T-cell (primary cell): ENCODE data around the gene CRTAC1. TPM values are rescaled to one million over a fixed set of nuclear protein-coding genes. Genes with fewer than 3 reads are reported as not detected.

Experiments
- ATAC-seq, 4 experiments: fragments of 200-7000 bp in 3 of 4; fragments of 150-1000 bp in 1 of 4; cut with Tn5 transposase; replicated peaks in 1 of 4; 1 replicate in 3 of 4; 2 replicates in 1 of 4; pipeline ENCODE4 v1.10.0; 2021; ENCODE audit warnings: moderate library complexity in 3 of 4, mild to moderate bottlenecking in 2 of 4, moderate number of reproducible peaks in 1 of 4
- CTCF ChIA-PET, 2 donors: fragments of 300-600 bp; sonication (Branson Sonifier 250); formaldehyde crosslinking; loops; one replicate each; lab custom pipeline; 2022; ENCODE audit warnings: antibody characterized with exemption in 2 of 2; lab: Charles Lee
- POLR2A ChIA-PET, 2 donors: fragments of 300-600 bp; sonication (Branson Sonifier 250); formaldehyde crosslinking; loops; one replicate each; lab custom pipeline; 2022; ENCODE audit warnings: antibody characterized with exemption in 2 of 2; lab: Charles Lee
- DNase-seq, 35 experiments: peaks; one replicate each; pipeline versions ENCODE4 v3.0.0 to v3.0.0-alpha.2; 2013 to 2023
- H3K27ac ChIP-seq: one replicate; pipeline ENCODE4 v1.5.1; 2013; ENCODE audit warnings: low read length
- H3K27me3 ChIP-seq, 2 experiments: replicated peaks in 1 of 2; 1 replicate in 1 of 2; 2 replicates in 1 of 2; pipeline versions ENCODE4 v1.6.1 to v1.7.0; 2013; ENCODE audit warnings: low read length in 1 of 2, mixed read lengths in 1 of 2; ENCODE audit not compliant: control insufficient read depth in 2 of 2, insufficient read depth in 2 of 2; ENCODE audit errors: extremely low read depth in 1 of 2
- H3K36me3 ChIP-seq, 2 donors: 1 replicate in 1 of 2; 2 replicates in 1 of 2; pipeline versions ENCODE4 v1.6.1 to v1.7.0; 2013; ENCODE audit warnings: low read length in 1 of 2; ENCODE audit not compliant: control insufficient read depth in 2 of 2, insufficient read depth in 1 of 2; ENCODE audit errors: extremely low read depth in 1 of 2
- H3K4me1 ChIP-seq, 2 experiments: 1 replicate in 1 of 2; 2 replicates in 1 of 2; pipeline versions ENCODE4 v1.6.1 to v1.7.0; 2013; ENCODE audit warnings: low read length in 2 of 2, mixed read lengths in 1 of 2; ENCODE audit not compliant: insufficient read depth in 2 of 2, control insufficient read depth in 1 of 2; ENCODE audit errors: extremely low read depth in 1 of 2
- H3K4me3 ChIP-seq, 2 donors: 1 replicate in 1 of 2; 2 replicates in 1 of 2; pipeline versions ENCODE4 v1.5.1 to v1.7.0; 2013; ENCODE audit warnings: mild to moderate bottlenecking in 2 of 2, low read length in 1 of 2, moderate library complexity in 1 of 2; ENCODE audit not compliant: control insufficient read depth in 1 of 2; ENCODE audit errors: extremely low read depth in 1 of 2
- H3K9me3 ChIP-seq: 2 replicates; pipeline ENCODE4 v1.7.0; 2013
- H3K27ac Mint-ChIP-seq, 2 donors: one replicate each; pipeline ENCODE4 v1.8.0; 2020 to 2021; ENCODE audit warnings: mild to moderate bottlenecking in 2 of 2, mixed read lengths in 2 of 2
- H3K27me3 Mint-ChIP-seq, 2 donors: one replicate each; pipeline ENCODE4 v1.8.0; 2021 to 2022; ENCODE audit warnings: mixed read lengths in 2 of 2
- H3K36me3 Mint-ChIP-seq: one replicate; pipeline ENCODE4 v1.8.0; 2021; ENCODE audit warnings: mixed read lengths
- H3K4me1 Mint-ChIP-seq, 3 donors: one replicate each; pipeline ENCODE4 v1.8.0; 2020 to 2022; ENCODE audit warnings: mixed read lengths in 3 of 3, mild to moderate bottlenecking in 1 of 3
- H3K4me3 Mint-ChIP-seq, 3 donors: one replicate each; pipeline ENCODE4 v1.8.0; 2020 to 2022; ENCODE audit warnings: mild to moderate bottlenecking in 3 of 3, mixed read lengths in 3 of 3, moderate library complexity in 3 of 3
- H3K9me3 Mint-ChIP-seq, 3 donors: one replicate each; pipeline ENCODE4 v1.8.0; 2020 to 2022; ENCODE audit warnings: mixed read lengths in 3 of 3
- WGBS: methylation state at CpG from one replicate; pipeline ENCODE4 v1.1.5; 2013; ENCODE audit warnings: missing lambda C conversion rate; ENCODE audit not compliant: insufficient coverage; 5-methylcytosine and 5-hydroxymethylcytosine counted together
- total RNA-seq, 35 experiments: library from RNA in 6 of 35; stranded (reverse) in 6 of 35; fragments of 120-200 nt in 1 of 35; gene quantifications; one replicate each; pipeline versions ENCODE4 v1.2.1 to v1.2.4 and lab custom pipeline; 2013 to 2026

The CRTAC1 gene
- total RNA-seq, 5 donors from 2014 or later (not counting 1 experiment from before 2014, with no cell fraction given) = 0.20 to 0.22 TPM; not detected in 3

GRCh38 chr10:97822261-97822687 is 208.1 kb downstream of the CRTAC1 start:
- H3K4me1 ChIP-seq = no peaks in the 10 kb centered on the region
- ATAC-seq (no peak), DNase-seq (no peak)
- Mint-ChIP-seq H3K4me3 (no peak overlapping the region), H3K9me3 (no peaks in the 10 kb centered on the region), H3K36me3 (no peaks in the 10 kb centered on the region), H3K27ac (no peak overlapping the region), H3K27me3 (no peaks in the 10 kb centered on the region), H3K4me1 (peaks cover 0 to 9% (median 0%) of the 10 kb centered on the region in 3 donors)
- H3K4me3 ChIP-seq = no peak overlapping the region
- H3K36me3 ChIP-seq = no peaks in the 10 kb centered on the region
- ChIA-PET CTCF (no interaction called here), POLR2A (no interaction called here)
- no peaks in the 10 kb centered on the region for H3K9me3 ChIP-seq
- 68% methylated on average over 10 of the region's 10 CpGs for WGBS
- peaks cover 0 to 26% of the 10 kb centered on the region in 2 experiments for H3K27me3 ChIP-seq
- no peak overlapping the region for H3K27ac ChIP-seq

- POLR2A ChIA-PET = no interaction called here
- Histone ChIP-seq H3K27me3 (peaks cover 0 to 31% of the 10 kb centered on the region in 2 experiments), H3K4me1 (no peaks in the 10 kb centered on the region), H3K4me3 (no peak overlapping the region), H3K27ac (no peak overlapping the region), H3K36me3 (no peaks in the 10 kb centered on the region), H3K9me3 (no peaks in the 10 kb centered on the region)
- Mint-ChIP-seq H3K9me3 (no peaks in the 10 kb centered on the region), H3K4me1 (peaks cover 0 to 9% (median 0%) of the 10 kb centered on the region in 3 donors), H3K36me3 (no peaks in the 10 kb centered on the region), H3K4me3 (no peak overlapping the region), H3K27ac (no peak overlapping the region), H3K27me3 (no peaks in the 10 kb centered on the region)
- CTCF ChIA-PET = no interaction called here
- WGBS = 58% methylated on average over 4 of the region's 9 CpGs
- ATAC-seq = no peak
- no peak for DNase-seq
These were observed 208.9 kb downstream of the CRTAC1 start for GRCh38 chr10:97821308-97822038.

- H3K4me3 Mint-ChIP-seq = no peak overlapping the region
- H3K36me3 Mint-ChIP-seq = no peaks in the 10 kb centered on the region
- H3K9me3 Mint-ChIP-seq = no peaks in the 10 kb centered on the region
- no peak for ATAC-seq
- POLR2A ChIA-PET = no interaction called here
- Histone ChIP-seq H3K4me3 (no peak overlapping the region), H3K9me3 (no peaks in the 10 kb centered on the region), H3K36me3 (no peaks in the 10 kb centered on the region), H3K27me3 (peaks cover 0 to 39% of the 10 kb centered on the region in 2 experiments), H3K4me1 (no peaks in the 10 kb centered on the region), H3K27ac (no peak overlapping the region)
- no peak for DNase-seq
- no peak overlapping the region for H3K27ac Mint-ChIP-seq
- no peaks in the 10 kb centered on the region for H3K27me3 Mint-ChIP-seq
- no peaks in the 10 kb centered on the region for H3K4me1 Mint-ChIP-seq
- CTCF ChIA-PET = no interaction called here
- WGBS = 89% methylated on average over 3 of the region's 8 CpGs
These were observed 210.2 kb downstream of the CRTAC1 start for GRCh38 chr10:97820096-97820704.

GRCh38 chr10:97818572-97818971 is 211.8 kb downstream of the CRTAC1 start:
- CTCF ChIA-PET = no interaction called here
- no peaks in the 10 kb centered on the region for H3K36me3 ChIP-seq

GRCh38 chr10:97816609-97817008 is 213.8 kb downstream of the CRTAC1 start:
- Mint-ChIP-seq H3K27me3 (no peaks in the 10 kb centered on the region), H3K4me1 (peaks cover 4 to 9% (median 5%) of the 10 kb centered on the region in 3 donors), H3K36me3 (no peaks in the 10 kb centered on the region), H3K4me3 (no peak overlapping the region), H3K27ac (no peak overlapping the region), H3K9me3 (no peaks in the 10 kb centered on the region)
- Histone ChIP-seq H3K4me1 (no peaks in the 10 kb centered on the region), H3K27me3 (peaks cover 0 to 23% of the 10 kb centered on the region in 2 experiments), H3K9me3 (no peaks in the 10 kb centered on the region), H3K27ac (no peak overlapping the region), H3K4me3 (no peak overlapping the region), H3K36me3 (no peaks in the 10 kb centered on the region)
- DNase-seq = no peak
- ChIA-PET POLR2A (no interaction called here), CTCF (no interaction called here)
- no peak for ATAC-seq
- WGBS = no CpG with 5 or more reads among the region's 4 CpGs

More at GRCh38 chr10:97818572-97818971, 211.8 kb downstream of the CRTAC1 start:
- Mint-ChIP-seq H3K27me3 (no peaks in the 10 kb centered on the region), H3K27ac (no peak overlapping the region), H3K4me3 (no peak overlapping the region), H3K36me3 (no peaks in the 10 kb centered on the region), H3K9me3 (no peaks in the 10 kb centered on the region), H3K4me1 (no peaks in the 10 kb centered on the region)
- Histone ChIP-seq H3K9me3 (no peaks in the 10 kb centered on the region), H3K27ac (no peak overlapping the region), H3K27me3 (peaks cover 0 to 38% of the 10 kb centered on the region in 2 experiments), H3K4me3 (no peak overlapping the region), H3K4me1 (no peaks in the 10 kb centered on the region)
- POLR2A ChIA-PET = no interaction called here
- ATAC-seq = no peak
- no peak for DNase-seq
